ENCODE data around the gene CKAP5.

The CKAP5 gene

GRCh38 chr11:46845740-46846509 lies at the start of gene CKAP5:
Gene CKAP5 (minus strand): TSS chr11:46846280. CDS start chr11:46821231, 25,049 bp downstream.
- DNase-seq, result peak; percentile 85

GRCh38 chr11:46895821-46896220 lies 49.7 kb upstream of the CKAP5 start:
- DNase-seq, result no peak

GRCh38 chr11:46894961-46895360 lies 48.9 kb upstream of the CKAP5 start:
- DNase-seq, result no peak

GRCh38 chr11:46894506-46894905 lies 48.4 kb upstream of the CKAP5 start:
- no peak for DNase-seq

GRCh38 chr11:46892838-46893237 lies 46.8 kb upstream of the CKAP5 start:
- no peak for DNase-seq

- DNase-seq, result no peak
Observed at GRCh38 chr11:46892109-46892508, 46.0 kb upstream of the CKAP5 start.

GRCh38 chr11:46890665-46891064 lies 44.6 kb upstream of the CKAP5 start:
- no peak for DNase-seq

GRCh38 chr11:46889689-46890475 lies 43.8 kb upstream of the CKAP5 start:
- peak; percentile 58 for DNase-seq

GRCh38 chr11:46889251-46889650 lies 43.2 kb upstream of the CKAP5 start:
- no peak for DNase-seq

GRCh38 chr11:46888636-46889035 lies 42.6 kb upstream of the CKAP5 start:
- DNase-seq, result no peak

- no peak for DNase-seq
Observed at GRCh38 chr11:46886211-46886610, 40.1 kb upstream of the CKAP5 start.

- DNase-seq, result no peak
Observed at GRCh38 chr11:46879056-46879585, 33.0 kb upstream of the CKAP5 start.

GRCh38 chr11:46877580-46877979 lies 31.5 kb upstream of the CKAP5 start:
- DNase-seq, result no peak

- no peak for DNase-seq
Observed at GRCh38 chr11:46876471-46876870, 30.4 kb upstream of the CKAP5 start.

- DNase-seq, result no peak
Observed at GRCh38 chr11:46874586-46874985, 28.5 kb upstream of the CKAP5 start.

GRCh38 chr11:46868912-46869311 lies 22.8 kb upstream of the CKAP5 start:
- DNase-seq, result no peak

GRCh38 chr11:46865340-46865739 lies 19.3 kb upstream of the CKAP5 start:
- no peak for DNase-seq

GRCh38 chr11:46860218-46860617 lies 14.1 kb upstream of the CKAP5 start:
- no peak for DNase-seq

- no peak for DNase-seq
Observed at GRCh38 chr11:46858920-46859546, 13.0 kb upstream of the CKAP5 start.

GRCh38 chr11:46857666-46858065 lies 11.6 kb upstream of the CKAP5 start:
- DNase-seq, result no peak

- DNase-seq, result no peak
Observed at GRCh38 chr11:46856605-46857343, 10.7 kb upstream of the CKAP5 start.

GRCh38 chr11:46855863-46856262 lies 9.8 kb upstream of the CKAP5 start:
- DNase-seq, result no peak

- DNase-seq, result no peak
Observed at GRCh38 chr11:46855167-46855566, 9.1 kb upstream of the CKAP5 start.
